HepG2 (cell line): ENCODE measurements around the gene DNPEP.
A peak's percentile ranks its signal among the peaks of the same experiment; 100 is the strongest.

Experiments used
- ARID2 ChIP-seq: sonication (generic); formaldehyde crosslinking; IDR thresholded peaks from 2 replicates; pipeline ENCODE4 v1.8.1; 2022; ENCODE audit warnings: mild to moderate bottlenecking, missing genetic modification reagents, borderline replicate concordance
- ATF2 ChIP-seq: sonication (generic); formaldehyde crosslinking; IDR thresholded peaks from 2 replicates; pipeline ENCODE4 v1.4.0; 2020; ENCODE audit warnings: missing genetic modification reagents
- BRCA1 ChIP-seq: sonication (generic); formaldehyde crosslinking; IDR thresholded peaks from 2 replicates; pipeline ENCODE4 v1.4.0; 2020; ENCODE audit warnings: missing genetic modification reagents
- EP300 ChIP-seq, 3 experiments: sonication (generic) in 1 of 3; formaldehyde crosslinking in 1 of 3; IDR thresholded peaks; 2 replicates each; pipeline versions ENCODE4 v1.5.1 to v1.6.1; 2011 to 2020; ENCODE audit warnings: low read depth in 2 of 3, low read length in 2 of 3, borderline replicate concordance in 1 of 3, improper control_type of control experiment in 1 of 3, mild to moderate bottlenecking in 1 of 3, missing genetic modification reagents in 1 of 3, moderate library complexity in 1 of 3
- EZH2 ChIP-seq: conservative IDR thresholded peaks from 2 replicates; pipeline ENCODE4 v1.6.1; 2012; ENCODE audit warnings: mild to moderate bottlenecking, low read depth, low read length, moderate library complexity
- FIP1L1 ChIP-seq: fragments of 200-400 bp; formaldehyde crosslinking; IDR thresholded peaks from 2 replicates; pipeline ENCODE4 v1.6.1; 2018; ENCODE audit warnings: low read depth, mild to moderate bottlenecking, low read length, moderate library complexity, borderline replicate concordance; ENCODE audit not compliant: insufficient read depth
- NFIC ChIP-seq: IDR thresholded peaks from 2 replicates; pipeline ENCODE4 v1.6.1; 2012; ENCODE audit warnings: mild to moderate bottlenecking, low read length, inconsistent platforms
- SRF ChIP-seq: IDR thresholded peaks from 2 replicates; pipeline ENCODE4 v1.6.1; 2011; ENCODE audit warnings: mild to moderate bottlenecking, low read depth, low read length, moderate library complexity
- ZNF713 ChIP-seq: sonication (generic); formaldehyde crosslinking; IDR thresholded peaks from 2 replicates; pipeline ENCODE4 v1.4.0; 2020; ENCODE audit warnings: mild to moderate bottlenecking, missing genetic modification reagents

- no peak for TF ChIP-seq ARID2 (CRISPR knock-in tag)
- TF ChIP-seq SRF = no peak
- no peak for TF ChIP-seq EP300 (IDR thresholded peaks at IDR 0.05; ENCODE audit: low read depth in 2 of 2, low read length in 2 of 2)
- TF ChIP-seq EP300 (CRISPR knock-in tag; IDR thresholded peaks at IDR 0.05; ENCODE audit: borderline replicate concordance) = no peak
- no peak for TF ChIP-seq FIP1L1
- no peak for TF ChIP-seq BRCA1 (CRISPR knock-in tag)
- TF ChIP-seq NFIC = no peak
- TF ChIP-seq EZH2 = peak; percentile 34; the same call in 1 of the 2 replicates
- TF ChIP-seq ATF2 (CRISPR knock-in tag) = no peak
- TF ChIP-seq ZNF713 (CRISPR knock-in tag) = no peak
These were observed 29.3 kb downstream of the DNPEP start for GRCh38 chr2:219358170-219359075.
